Measurements from ENCODE around the gene SYT5. TPM values are rescaled to one million over a fixed set of nuclear protein-coding genes. Genes with fewer than 3 reads are reported as not detected.

Gene SYT5
- total and polyA plus RNA-seq, 9 of the 15 experiments (the other 6 are each of a cell fraction or from before 2014, with no cell fraction given), result 1.3 to 20.9 (median 8.8) TPM

GRCh38 chr19:55166530-55167268 is 13.4 kb downstream of the SYT5 start, which contains the start of gene DNAAF3 (continued):
- TF ChIP-seq ZBTB11 (CRISPR knock-in tag; IDR thresholded peaks at IDR 0.05) (no peak), RFX5 (IDR thresholded peaks at IDR 0.05; ENCODE audit: low read depth, low read length) (no peak), GATAD2A (IDR thresholded peaks at IDR 0.05) (no peak), YY1 (IDR thresholded peaks at IDR 0.05; ENCODE audit: borderline replicate concordance in 1 of 3, control insufficient read depth in 1 of 3, extremely low read depth in 1 of 3, insufficient read depth in 3 of 3, insufficient read length in 1 of 3, insufficient replicate concordance in 2 of 3, low read depth in 1 of 3, low read length in 2 of 3) (peak in 1 of 3 experiments; percentile 45), BDP1 (IDR thresholded peaks at IDR 0.05; ENCODE audit: insufficient read depth, insufficient read length) (no peak), ZNF197 (CRISPR knock-in tag; IDR thresholded peaks at IDR 0.05; ENCODE audit: low read depth) (no peak), DEAF1 (CRISPR knock-in tag; IDR thresholded peaks at IDR 0.05) (0 out of 2 replicates have a peak, but pooled peaks have one; percentile 46), ZNF146 (CRISPR knock-in tag; IDR thresholded peaks at IDR 0.05; ENCODE audit: unreplicated experiment) (no peak), POLR2AphosphoS2 (IDR thresholded peaks at IDR 0.05; ENCODE audit: low read length) (0 out of 2 replicates have a peak, but pooled peaks have one; percentile 53), DIDO1 (tag; IDR thresholded peaks at IDR 0.05; ENCODE audit: low read depth) (no peak), MEF2A (IDR thresholded peaks at IDR 0.05; ENCODE audit: control insufficient read depth, low read depth, low read length) (no peak), ZBTB1 (CRISPR knock-in tag; IDR thresholded peaks at IDR 0.05; ENCODE audit: borderline replicate concordance, low read depth) (no peak), CREBBP (IDR thresholded peaks at IDR 0.05; ENCODE audit: low read depth, low read length) (no peak), PHF21A (IDR thresholded peaks at IDR 0.05; ENCODE audit: borderline replicate concordance, low read depth) (no peak), IRF9 (tag; IDR thresholded peaks at IDR 0.05) (no peak), ERF (CRISPR knock-in tag; IDR thresholded peaks at IDR 0.05) (0 out of 2 replicates have a peak, but pooled peaks have one; percentile 72)
